Spleen (tissue), 11 donors: ENCODE data around the gene TCEA3. TPM values are rescaled to one million over a fixed set of nuclear protein-coding genes. Genes with fewer than 3 reads are reported as not detected.

Experiments used
- DNase-seq: peaks from one replicate; pipeline ENCODE4 v3.0.0-alpha.2; 2020
- H3K27ac ChIP-seq, 8 donors: fragments of 200-600 bp; sonication (generic) in 7 of 8; 1 replicate in 4 of 8; 2 replicates in 4 of 8; pipeline versions ENCODE4 v1.5.0 to v1.8.0; 2016 to 2021; ENCODE audit warnings: inconsistent platforms in 4 of 8, mild to moderate bottlenecking in 4 of 8, moderate library complexity in 1 of 8
- H3K27me3 ChIP-seq, 7 donors: fragments of 200-600 bp; sonication (generic) in 6 of 7; replicated peaks in 1 of 7; 1 replicate in 4 of 7; 2 replicates in 3 of 7; pipeline versions ENCODE4 v1.5.0 to v1.8.0; 2016 to 2021; ENCODE audit warnings: inconsistent platforms in 3 of 7, mild to moderate bottlenecking in 1 of 7
- H3K36me3 ChIP-seq, 6 donors: fragments of 200-600 bp; sonication (generic) in 5 of 6; 1 replicate in 4 of 6; 2 replicates in 2 of 6; pipeline versions ENCODE4 v1.5.0 to v1.8.0; 2016 to 2021; ENCODE audit warnings: inconsistent platforms in 2 of 6
- H3K4me1 ChIP-seq, 6 donors: fragments of 200-600 bp; sonication (generic) in 5 of 6; 1 replicate in 3 of 6; 2 replicates in 3 of 6; pipeline versions ENCODE4 v1.5.0 to v1.8.0; 2016 to 2021; ENCODE audit warnings: inconsistent platforms in 3 of 6
- H3K4me3 ChIP-seq, 8 donors: fragments of 200-600 bp; sonication (generic) in 7 of 8; 1 replicate in 4 of 8; 2 replicates in 4 of 8; pipeline versions ENCODE4 v1.5.0 to v1.8.0; 2016 to 2021; ENCODE audit warnings: inconsistent platforms in 4 of 8, mild to moderate bottlenecking in 4 of 8, moderate library complexity in 2 of 8
- H3K9me3 ChIP-seq, 8 donors: fragments of 200-600 bp; sonication (generic) in 7 of 8; 1 replicate in 4 of 8; 2 replicates in 4 of 8; pipeline versions ENCODE4 v1.5.0 to v1.8.0; 2016 to 2021; ENCODE audit warnings: inconsistent platforms in 4 of 8
- CTCF ChIP-seq, 11 experiments: fragments of 200-600 bp in 7 of 11; fragments of 450-650 bp in 4 of 11; sonication (generic) in 4 of 11; IDR thresholded peaks in 8 of 11; conservative IDR thresholded peaks in 3 of 11; 1 replicate in 7 of 11; 2 replicates in 4 of 11; pipeline versions ENCODE4 v1.4.0 to v1.8.0; 2016 to 2021; ENCODE audit warnings: antibody characterized with exemption in 11 of 11, inconsistent platforms in 4 of 11, mild to moderate bottlenecking in 1 of 11
- POLR2A ChIP-seq, 3 donors: fragments of 450-650 bp; IDR thresholded peaks; one replicate each; pipeline ENCODE4 v1.5.1; 2017; ENCODE audit warnings: antibody characterized with exemption in 3 of 3, mild to moderate bottlenecking in 1 of 3
- POLR2AphosphoS5 ChIP-seq, 3 donors: sonication (generic); formaldehyde crosslinking; IDR thresholded peaks; one replicate each; pipeline ENCODE4 v1.5.1; 2017; ENCODE audit warnings: antibody characterized with exemption in 3 of 3
- WGBS, 5 donors: extraction: QIAGEN DNeasy Blood & Tissue Kit in 3 of 5; methylation state at CpG; one replicate each; pipeline versions ENCODE4 v1.1.5 to v1.1.7; 2013 to 2018; 5-methylcytosine and 5-hydroxymethylcytosine counted together
- intact Hi-C: fragments of 100-400 bp; cut with DNase I; formaldehyde crosslinking; loops from one replicate; pipeline ENCODE4 v1.15.0; 2023; ENCODE audit warnings: low total_unique reads
- polyA plus RNA-seq, 3 donors: library from polyadenylated mRNA; stranded (reverse); fragments of 200-250 nt; gene quantifications; one replicate each; pipeline ENCODE4 v1.2.1, GENCODE V29; 2013
- total RNA-seq, 7 donors: library from RNA; depleted of rRNA in 3 of 7; stranded (reverse); fragments of >200 nt in 3 of 7; fragmentation: NEBNext Ultra II Directional in 4 of 7; extraction: Animal tissue kit (Norgen Biotek cat#: 25700) in 4 of 7; gene quantifications; one replicate each; pipeline versions ENCODE4 v1.1.0 to v1.2.1, GENCODE V29; 2016 to 2021
- donor health status: healthy with polysubstance abuse.
- donor health status: DM: no; HTN: no; CAD: no; lungs with moderate emphysema.
- donor health status: DM: no; HTN: no; CAD: no.
- donor health status: Bipolar disorder and iron deficiency.
- donor health status: healthy.
- donor health status: DM: no; HTN: no; CAD: no.
- donor health status: DM: yes; HTN: yes; CAD: no.

TCEA3 gene
- total and polyA plus RNA-seq, 10 donors = 4.6 to 19.6 (median 10.5) TPM

DNA sequence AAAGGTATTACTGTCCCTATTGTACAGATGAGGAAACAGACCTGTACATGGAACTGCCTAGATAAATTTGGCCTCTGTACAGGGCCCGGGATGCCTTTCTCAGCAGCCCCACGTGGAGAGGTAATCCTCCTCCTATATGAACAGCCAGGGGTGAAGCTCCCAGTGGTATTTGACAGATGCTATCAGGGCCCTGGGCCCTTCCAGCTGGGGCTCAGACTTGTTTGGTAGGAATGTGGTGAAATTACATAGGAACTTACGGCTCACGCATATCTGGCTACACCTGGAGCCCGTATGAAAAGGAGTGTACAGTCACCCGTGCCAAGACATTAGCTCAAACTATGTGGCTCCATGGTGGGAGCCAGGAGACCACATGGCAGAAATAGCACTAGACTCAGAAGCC, 24.8 kb upstream of the TCEA3 start:
- DNase-seq = no peak
- Histone ChIP-seq H3K9me3 (no peaks in the 10 kb centered on the region), H3K36me3 (peaks cover 0 to 5% (median 0%) of the 10 kb centered on the region in 6 donors), H3K27me3 (no peaks in the 10 kb centered on the region), H3K27ac (no peak overlapping the region), H3K4me3 (no peak overlapping the region), H3K4me1 (no peaks in the 10 kb centered on the region)
- intact Hi-C loops = no loop called here
- TF ChIP-seq POLR2A (IDR thresholded peaks at IDR 0.05) (no peak), POLR2AphosphoS5 (IDR thresholded peaks at IDR 0.05) (no peak), CTCF (IDR thresholded peaks at IDR 0.05 in 8 of 11, conservative IDR thresholded peaks at IDR 0.05 in 3 of 11) (no peak)
- 84 to 95% (median 90%) methylated on average over 5 to 6 of the region's 6 CpGs for WGBS, 5 donors

GRCh38 chr1:23448846-23449245, 24.3 kb upstream of the TCEA3 start:
- no peak overlapping the region for H3K27ac ChIP-seq
- no peaks in the 10 kb centered on the region for H3K27me3 ChIP-seq
- no peak overlapping the region for H3K4me3 ChIP-seq
- intact Hi-C loops = no loop called here
- no peaks in the 10 kb centered on the region for H3K4me1 ChIP-seq
- H3K36me3 ChIP-seq = peaks cover 0 to 5% (median 0%) of the 10 kb centered on the region in 6 donors
- TF ChIP-seq CTCF (IDR thresholded peaks at IDR 0.05 in 8 of 11, conservative IDR thresholded peaks at IDR 0.05 in 3 of 11) (no peak), POLR2A (IDR thresholded peaks at IDR 0.05) (no peak), POLR2AphosphoS5 (IDR thresholded peaks at IDR 0.05) (no peak)
- 81 to 94% (median 88%) methylated on average over 1 of the region's 1 CpG for WGBS, 5 donors
- H3K9me3 ChIP-seq = no peaks in the 10 kb centered on the region
- DNase-seq = no peak

DNA sequence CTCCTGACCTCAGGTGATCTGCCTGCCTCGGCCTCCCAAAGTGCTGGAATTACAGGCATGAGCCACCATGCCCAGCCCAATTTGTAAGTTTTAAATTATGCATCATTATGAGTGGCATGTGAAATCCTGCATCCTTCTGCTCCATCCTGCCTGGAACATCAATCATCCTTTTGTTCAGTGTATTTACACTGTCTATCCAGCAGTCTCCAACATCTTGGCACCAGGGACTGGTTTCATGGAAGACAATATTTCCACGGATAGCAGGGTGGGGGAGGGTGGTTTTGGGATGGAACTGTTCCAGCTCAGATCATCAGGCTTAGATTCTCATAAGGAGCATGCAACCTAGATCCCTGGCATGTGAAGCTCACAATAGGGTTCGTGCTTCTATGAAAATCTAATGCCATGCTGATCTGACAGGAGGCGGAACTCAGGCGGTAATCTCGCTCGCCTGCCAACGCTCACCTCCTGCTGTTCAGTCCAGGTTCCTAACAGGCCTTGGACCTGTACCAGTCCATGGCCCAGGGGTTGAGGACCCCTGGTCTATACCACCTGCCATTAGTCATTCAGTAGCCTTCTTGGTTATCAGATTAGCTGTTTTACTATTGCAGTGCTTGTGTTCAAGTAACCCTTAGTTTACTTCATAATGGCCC, 22.2 kb upstream of the TCEA3 start:
- no peak for TF ChIP-seq CTCF (IDR thresholded peaks at IDR 0.05 in 8 of 11, conservative IDR thresholded peaks at IDR 0.05 in 3 of 11)
- TF ChIP-seq POLR2AphosphoS5 (IDR thresholded peaks at IDR 0.05) = no peak
- no peak for TF ChIP-seq POLR2A (IDR thresholded peaks at IDR 0.05)
- no peaks in the 10 kb centered on the region for H3K27me3 ChIP-seq
- H3K4me3 ChIP-seq = no peak overlapping the region
- no peak overlapping the region for H3K27ac ChIP-seq
- DNase-seq = no peak
- WGBS, 5 donors = 90 to 94% (median 93%) methylated on average over 8 of the region's 8 CpGs
- peaks cover 0 to 5% (median 0%) of the 10 kb centered on the region in 6 donors for H3K36me3 ChIP-seq
- no peaks in the 10 kb centered on the region for H3K4me1 ChIP-seq
- intact Hi-C loops = no loop called here
- H3K9me3 ChIP-seq = no peaks in the 10 kb centered on the region

GRCh38 chr1:23444596-23445390, 20.2 kb upstream of the TCEA3 start:
- no peak overlapping the region for H3K27ac ChIP-seq
- TF ChIP-seq POLR2AphosphoS5 (IDR thresholded peaks at IDR 0.05) (no peak), CTCF (IDR thresholded peaks at IDR 0.05 in 8 of 11, conservative IDR thresholded peaks at IDR 0.05 in 3 of 11) (no peak), POLR2A (IDR thresholded peaks at IDR 0.05) (no peak)
- WGBS, 5 donors = 84 to 97% (median 92%) methylated on average over 4 of the region's 4 CpGs

More at GRCh38 chr1:23444596-23445390, 20.2 kb upstream of the TCEA3 start:
- intact Hi-C loops = no loop called here
- no peaks in the 10 kb centered on the region for H3K4me1 ChIP-seq
- H3K27me3 ChIP-seq = no peaks in the 10 kb centered on the region
- H3K9me3 ChIP-seq = no peaks in the 10 kb centered on the region
- DNase-seq = no peak
- peaks cover 0 to 7% (median 0%) of the 10 kb centered on the region in 6 donors for H3K36me3 ChIP-seq
- no peak overlapping the region for H3K4me3 ChIP-seq
